Vagina (tissue), 2 donors: ENCODE measurements around the gene HSBP1L1.

Experiments used
- CTCF ChIP-seq, 3 experiments: fragments of 450-650 bp in 2 of 3; fragments of 200-600 bp in 1 of 3; sonication (generic) in 1 of 3; IDR thresholded peaks; one replicate each; pipeline ENCODE4 v1.5.1; 2017 to 2019; ENCODE audit warnings: antibody characterized with exemption in 3 of 3, mild to moderate bottlenecking in 2 of 3, moderate library complexity in 2 of 3
- POLR2A ChIP-seq, 2 donors: fragments of 450-650 bp; IDR thresholded peaks; one replicate each; pipeline ENCODE4 v1.6.1; 2017; ENCODE audit warnings: antibody characterized with exemption in 2 of 2, mild to moderate bottlenecking in 2 of 2, moderate library complexity in 2 of 2
- POLR2AphosphoS5 ChIP-seq, 2 donors: sonication (generic); formaldehyde crosslinking; IDR thresholded peaks; one replicate each; pipeline ENCODE4 v1.9.0; 2017; ENCODE audit warnings: antibody characterized with exemption in 2 of 2, mild to moderate bottlenecking in 2 of 2, low read depth in 1 of 2; ENCODE audit not compliant: insufficient read depth in 1 of 2

GRCh38 chr18:79975043-79975442 lies 10.6 kb downstream of the HSBP1L1 start:
- TF ChIP-seq POLR2A (IDR thresholded peaks at IDR 0.05) (no peak), CTCF (IDR thresholded peaks at IDR 0.05) (no peak), POLR2AphosphoS5 (IDR thresholded peaks at IDR 0.05; ENCODE audit: insufficient read depth in 1 of 2, low read depth in 1 of 2) (no peak)
